Stimulated activated CD4-positive, alpha-beta T cell treated with anti-CD3 and anti-CD28 coated beads, Interleukin-1b, Interleukin-23, amount 100 ng/mL, for 4 hours (primary cell): ENCODE results near the gene LRRC27.

Experiments
- DNase-seq, 2 donors: peaks; one replicate each; pipeline ENCODE4 v3.0.0-alpha.2; 2020; ENCODE audit warnings: low read depth in 2 of 2

Gene LRRC27

GRCh38 chr10:132402781-132403241 lies 70.8 kb downstream of the LRRC27 start:
- DNase-seq, result no peak

- DNase-seq, result no peak
Measured at GRCh38 chr10:132403511-132404168, 71.6 kb downstream of the LRRC27 start.

- no peak for DNase-seq
Measured at GRCh38 chr10:132404169-132404880, 72.3 kb downstream of the LRRC27 start.

- no peak for DNase-seq
Measured at GRCh38 chr10:132404911-132405462, 73.0 kb downstream of the LRRC27 start.

- no peak for DNase-seq
Measured at GRCh38 chr10:132405463-132405991, 73.5 kb downstream of the LRRC27 start.

GRCh38 chr10:132406181-132406580 lies 74.2 kb downstream of the LRRC27 start:
- no peak for DNase-seq

GRCh38 chr10:132406750-132407149 lies 74.8 kb downstream of the LRRC27 start:
- no peak for DNase-seq

- no peak for DNase-seq
Measured at GRCh38 chr10:132407243-132407746, 75.3 kb downstream of the LRRC27 start.

- DNase-seq, result no peak
Measured at GRCh38 chr10:132407846-132408278, 75.9 kb downstream of the LRRC27 start.

GRCh38 chr10:132408367-132408781 lies 76.4 kb downstream of the LRRC27 start:
- no peak for DNase-seq

GRCh38 chr10:132408823-132409666 lies 77.1 kb downstream of the LRRC27 start:
- no peak for DNase-seq

GRCh38 chr10:132409667-132410028 lies 77.7 kb downstream of the LRRC27 start:
- DNase-seq, result no peak

GRCh38 chr10:132410056-132410778 lies 78.2 kb downstream of the LRRC27 start:
- no peak for DNase-seq

GRCh38 chr10:132410779-132411532 lies 79.0 kb downstream of the LRRC27 start:
- DNase-seq, result no peak

GRCh38 chr10:132411561-132412253 lies 79.7 kb downstream of the LRRC27 start:
- DNase-seq, result no peak

- no peak for DNase-seq
Measured at GRCh38 chr10:132412316-132413192, 80.6 kb downstream of the LRRC27 start.

- no peak for DNase-seq
Measured at GRCh38 chr10:132413226-132414205, 81.5 kb downstream of the LRRC27 start.
